RPMI7951 (cell line): Measurements from ENCODE around the gene CUX1. TPM values are rescaled to one million over a fixed set of nuclear protein-coding genes. Genes with fewer than 3 reads are reported as not detected.
"Not testable (repeated sequence)": the region's sequence is repeated elsewhere in the genome, so short reads cannot be mapped to it uniquely, and the experiment has no call there.

ENCODE experiments used
- DNase-seq: peaks from one replicate; pipeline ENCODE4 v3.0.0-alpha.2; 2012; ENCODE audit warnings: low read depth
- total RNA-seq: library from RNA; depleted of rRNA; stranded (reverse); fragments of >200 nt; shearing (Covaris generic); gene quantifications from 2 replicates; pipeline ENCODE4 v1.2.3, GENCODE V29; 2014

The CUX1 gene
- total RNA-seq, 1 experiment from 2014 or later = 28.6 TPM

GRCh38 chr7:101823096-101823495 lies 5.7 kb downstream of the CUX1 start:
- no peak for DNase-seq

GRCh38 chr7:101823596-101823995 lies 6.2 kb downstream of the CUX1 start:
- DNase-seq = no peak

- no peak for DNase-seq
Observed at GRCh38 chr7:101824440-101824839, 7.0 kb downstream of the CUX1 start.

DNA sequence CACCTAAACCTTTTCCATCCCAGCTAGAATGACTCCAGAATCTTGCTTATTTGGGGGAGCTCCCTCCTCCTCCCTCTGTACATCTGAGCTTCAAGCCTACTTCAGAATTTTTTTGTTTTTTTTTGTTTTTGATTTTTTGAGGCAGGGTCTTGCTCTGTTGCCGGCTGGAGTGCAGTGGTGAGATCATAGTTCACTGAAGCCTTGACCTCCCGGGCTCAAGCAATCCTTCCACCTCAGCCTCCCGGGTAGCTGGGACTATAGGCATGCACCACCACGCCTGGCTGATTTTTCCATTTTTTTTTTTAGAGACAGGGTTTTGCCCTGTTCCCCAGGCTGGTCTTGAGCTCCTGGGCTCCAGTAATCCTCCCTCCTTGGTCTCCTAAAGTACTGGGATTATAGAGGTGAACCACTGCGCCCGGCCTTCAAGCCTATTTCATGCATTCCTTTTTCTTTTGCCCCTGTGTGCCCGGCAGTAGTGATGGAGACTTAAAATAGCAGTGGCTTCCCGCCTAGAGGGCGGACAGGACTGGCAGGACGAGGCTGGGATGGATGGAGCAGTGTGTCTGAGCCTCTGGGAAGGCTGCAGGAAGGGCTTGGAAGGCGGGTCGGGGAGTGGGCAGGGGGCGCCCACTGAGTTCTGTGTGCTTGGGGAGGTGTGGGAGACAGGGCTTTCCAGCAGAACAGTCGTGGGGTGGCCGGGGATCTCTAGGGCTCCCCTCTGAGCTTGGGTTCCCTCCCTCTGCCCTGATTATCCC lies 8.8 kb downstream of the CUX1 start:
- no peak for DNase-seq

DNA sequence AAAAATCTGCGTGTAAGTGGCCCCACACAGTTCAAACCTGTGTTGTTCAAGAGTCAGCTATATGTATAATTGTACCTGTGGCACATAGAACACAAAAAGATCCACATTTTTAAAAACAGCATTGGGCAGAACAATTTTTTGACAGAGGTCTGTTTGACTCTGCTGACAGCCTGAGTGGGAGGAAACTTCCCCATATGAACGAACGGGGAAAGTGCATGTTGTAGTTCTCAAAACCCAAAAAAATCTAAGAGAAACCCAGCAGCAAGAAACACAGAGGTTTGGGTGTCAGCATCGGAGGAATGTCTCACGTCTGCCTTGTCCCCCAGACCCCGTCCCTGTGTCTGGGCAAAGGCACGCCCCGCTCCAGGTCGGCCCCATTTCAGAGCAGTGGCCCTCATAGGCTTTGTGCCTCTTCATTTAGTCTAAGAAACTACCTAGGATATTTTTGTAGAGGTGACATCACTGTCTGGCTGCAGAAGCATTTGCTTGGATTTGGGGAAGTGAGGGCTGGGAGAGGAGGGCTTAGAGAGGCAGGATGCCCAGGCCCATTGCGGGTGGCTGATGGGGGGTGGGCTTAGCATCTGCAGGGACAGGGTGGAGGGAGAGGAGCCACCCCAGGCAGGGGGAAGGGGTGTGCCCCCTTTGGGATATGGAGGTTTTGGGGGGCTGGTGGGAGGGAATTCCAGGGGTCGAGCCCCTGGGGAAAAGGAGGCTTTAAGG lies 11.0 kb downstream of the CUX1 start:
- no peak for DNase-seq

DNA sequence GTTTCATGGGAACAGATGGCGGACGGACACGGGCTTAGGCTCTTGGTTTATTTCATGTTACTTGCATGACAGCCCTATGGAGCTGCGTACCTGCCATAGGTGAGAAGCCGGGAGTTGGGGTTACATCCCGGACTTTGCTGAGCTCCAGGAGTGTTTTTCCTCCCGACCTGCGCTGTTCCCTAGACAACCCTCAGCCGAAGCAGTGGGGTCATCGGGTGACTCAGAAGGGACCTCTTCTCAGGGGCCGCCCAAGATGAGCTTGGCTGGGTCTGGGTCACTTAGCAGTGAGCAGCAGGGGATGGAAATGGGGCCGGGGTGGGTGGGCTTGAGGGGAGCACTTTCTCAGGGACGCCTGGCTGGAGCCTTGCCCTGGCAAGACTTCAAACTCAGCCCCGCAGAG lies 11.9 kb downstream of the CUX1 start:
- no peak for DNase-seq

GRCh38 chr7:101829821-101830220 lies 12.4 kb downstream of the CUX1 start:
- no peak for DNase-seq

DNA sequence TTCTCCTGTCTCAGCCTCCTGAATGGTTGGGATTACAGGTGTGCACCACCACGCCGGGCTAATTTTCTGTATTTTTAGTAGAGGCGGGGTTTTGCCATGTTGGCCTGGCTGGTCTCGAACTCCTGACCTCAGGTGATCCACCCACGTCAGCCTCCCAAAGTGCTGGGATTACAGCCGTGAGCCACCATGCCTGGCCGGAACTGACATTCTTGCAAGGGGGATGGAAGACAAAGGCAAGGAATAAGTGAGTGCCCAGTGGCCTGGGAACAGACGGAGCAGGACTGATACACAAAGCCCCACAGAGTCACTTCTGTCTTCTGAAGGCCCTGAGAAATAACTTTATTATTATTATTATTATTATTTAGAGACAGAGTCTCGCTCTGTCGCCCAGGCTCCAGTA lies 14.0 kb downstream of the CUX1 start:
- DNase-seq = not testable (repeated sequence)

GRCh38 chr7:101832205-101832631 lies 14.8 kb downstream of the CUX1 start:
- DNase-seq = no peak

DNA sequence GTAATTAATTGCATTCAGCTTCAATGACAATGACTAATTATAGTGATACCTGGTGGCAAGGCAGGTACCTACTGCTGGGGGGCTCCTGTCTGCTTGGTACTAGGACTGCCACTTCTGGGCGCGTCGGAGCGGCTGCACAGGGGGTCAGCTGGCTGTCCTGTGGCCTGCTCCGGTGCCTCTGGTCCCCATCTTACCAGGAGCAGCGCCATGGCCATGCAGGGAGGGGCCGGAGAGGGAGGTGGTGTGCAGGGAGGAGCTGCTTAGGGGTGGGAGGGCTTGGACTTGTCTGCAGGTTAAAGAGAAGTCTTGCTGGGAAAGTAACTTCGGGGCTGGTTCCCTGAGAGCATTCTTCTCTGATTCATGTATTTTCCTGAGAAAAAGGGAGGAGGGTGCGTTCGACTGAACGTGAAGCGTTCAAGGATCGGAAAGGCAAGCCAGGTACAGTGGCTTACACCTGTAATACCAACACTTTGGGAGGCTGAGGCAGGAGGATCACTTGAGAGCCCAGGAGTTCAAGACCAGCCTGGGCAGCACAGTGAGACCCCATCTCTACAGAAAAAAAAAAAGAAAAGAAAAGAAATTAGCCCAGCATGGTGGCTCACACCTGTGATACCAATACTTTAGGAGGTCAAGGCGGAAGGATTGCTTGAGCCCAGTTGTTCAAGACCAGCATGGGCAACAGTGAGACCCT lies 15.4 kb downstream of the CUX1 start:
- no peak for DNase-seq

DNA sequence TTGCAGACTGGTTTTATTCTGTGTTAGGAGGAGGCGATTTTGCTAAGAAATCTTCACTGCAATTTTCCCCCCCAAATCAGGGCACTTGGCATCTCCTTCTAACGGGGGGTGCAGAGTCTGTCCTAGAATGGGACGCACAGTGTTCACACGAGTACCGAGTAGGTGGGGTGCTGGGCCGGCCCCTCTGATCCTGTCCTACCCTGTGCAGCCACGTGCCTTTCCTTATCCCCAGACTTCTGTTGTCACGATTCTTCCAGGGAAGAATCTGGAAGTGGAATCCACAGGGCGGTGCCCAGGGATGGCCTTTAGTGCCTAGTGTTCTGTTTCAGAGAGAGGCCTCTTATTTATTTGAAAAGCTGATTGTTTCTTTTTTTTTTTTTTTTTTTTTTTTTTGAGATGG lies 16.4 kb downstream of the CUX1 start:
- DNase-seq = no peak

GRCh38 chr7:101835136-101835535 lies 17.7 kb downstream of the CUX1 start:
- DNase-seq = no peak

GRCh38 chr7:101837433-101837832 lies 20.0 kb downstream of the CUX1 start:
- DNase-seq = not testable (repeated sequence)

DNA sequence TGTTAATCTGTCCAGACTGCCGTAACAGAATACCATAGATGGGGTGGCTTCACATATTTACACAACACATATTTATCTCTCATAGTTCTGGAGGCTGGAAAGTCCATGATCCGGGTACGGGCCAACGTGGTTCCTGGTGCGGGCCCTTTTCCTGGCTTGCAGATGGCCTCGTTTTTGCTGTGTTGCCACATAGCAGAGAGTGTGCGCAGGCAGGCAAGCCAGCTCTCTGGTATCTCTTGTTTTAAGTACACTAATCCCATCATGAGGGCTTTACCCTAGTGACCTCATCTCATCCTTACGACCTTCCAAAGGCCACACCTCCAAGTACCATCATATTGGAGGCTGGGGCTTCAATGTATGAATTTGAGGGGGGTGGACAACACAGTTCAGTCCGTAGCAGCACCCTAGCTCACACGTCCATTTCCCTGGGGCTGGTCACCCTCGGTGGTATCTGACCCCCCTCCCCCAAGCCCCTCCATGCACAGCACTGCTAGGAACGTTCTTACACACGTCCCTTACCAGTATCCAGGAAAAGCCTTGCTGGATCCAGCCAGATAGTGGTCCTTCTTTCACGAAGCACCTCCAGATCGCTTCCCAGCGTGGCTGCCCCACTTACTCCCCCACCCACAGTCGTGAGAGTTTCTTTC lies 21.5 kb downstream of the CUX1 start:
- no peak for DNase-seq

DNA sequence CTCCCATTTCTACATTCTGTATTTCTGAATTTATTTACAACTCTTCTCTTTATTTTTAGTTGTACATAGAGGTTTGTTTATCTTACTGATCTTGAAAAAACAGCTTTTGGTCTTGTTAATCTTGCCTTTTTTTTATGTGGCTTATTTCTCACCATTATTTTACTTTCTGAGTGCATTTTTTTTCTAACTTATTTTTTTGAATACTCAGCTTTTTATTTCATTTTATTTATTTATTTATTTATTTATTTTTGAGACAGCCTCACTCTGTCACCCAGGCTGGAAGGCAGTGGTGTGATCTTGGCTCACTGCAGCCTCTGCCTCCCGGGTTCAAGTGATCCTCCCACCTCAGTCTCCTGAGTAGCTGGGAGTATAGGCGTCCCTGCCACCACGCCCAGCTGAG lies 23.9 kb downstream of the CUX1 start:
- DNase-seq = no peak

DNA sequence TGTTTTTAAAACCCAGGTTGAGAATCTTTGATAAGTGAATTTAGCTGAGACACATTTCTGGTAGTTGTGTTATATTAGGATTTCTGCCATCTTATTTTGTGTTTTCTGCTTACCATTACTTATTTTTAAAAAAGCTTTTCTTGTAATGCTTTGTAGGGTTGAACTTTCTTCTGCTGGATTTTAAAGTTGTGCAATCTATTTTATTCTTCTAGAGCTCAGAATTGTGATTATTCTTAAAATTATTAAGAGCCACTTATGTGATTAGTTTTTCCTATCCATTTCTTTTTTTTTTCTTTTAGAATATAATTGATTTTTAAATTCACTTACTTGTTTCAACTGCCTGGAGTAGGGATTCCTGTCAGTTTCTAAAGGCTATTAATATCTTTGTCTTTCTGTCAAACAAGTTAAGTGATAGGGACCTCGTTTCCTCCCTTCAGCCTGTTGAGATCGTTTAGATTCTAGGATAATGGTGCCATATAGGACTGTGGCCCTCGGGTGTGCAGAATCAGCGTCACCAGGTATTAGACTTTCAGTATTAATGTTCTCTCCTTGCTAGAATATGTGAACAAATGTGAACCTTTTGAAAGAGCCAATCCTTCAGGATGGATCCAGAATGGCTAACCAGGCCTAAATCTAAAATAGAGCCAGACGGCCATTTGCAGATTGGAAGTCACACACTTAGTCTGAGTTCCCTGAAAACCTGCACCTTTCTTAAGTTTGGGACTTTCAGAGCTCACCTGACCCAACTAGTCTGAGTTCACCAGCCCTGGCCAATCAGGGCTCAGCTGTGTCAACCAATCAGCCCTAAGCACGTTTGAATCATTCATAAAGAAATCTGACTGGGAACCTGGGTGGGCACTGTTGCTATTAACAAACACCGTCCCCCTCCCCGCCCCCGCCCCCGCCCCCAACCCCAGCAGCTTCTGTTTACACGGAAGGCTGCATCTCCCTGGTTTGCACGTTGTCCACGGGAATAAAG lies 26.2 kb downstream of the CUX1 start:
- no peak for DNase-seq

DNA sequence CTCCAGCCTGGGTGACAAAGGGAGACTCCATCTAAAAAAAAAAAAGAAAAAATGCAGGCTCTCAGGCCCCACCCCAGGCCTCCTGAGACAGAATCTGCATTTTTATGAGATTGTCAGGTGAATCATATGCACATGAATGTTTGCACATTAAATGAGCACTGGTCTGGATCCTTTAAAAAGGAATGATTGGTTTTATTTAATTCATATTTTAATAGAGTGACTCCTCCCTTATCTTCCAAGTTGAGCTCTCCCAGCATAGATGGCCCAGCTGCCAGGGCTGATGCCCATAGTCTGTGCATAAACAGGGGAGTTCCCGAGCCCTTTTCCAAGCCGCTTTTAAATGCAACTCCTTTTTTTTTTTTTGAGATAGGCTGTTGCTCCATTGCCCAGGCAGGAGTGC lies 28.5 kb downstream of the CUX1 start:
- DNase-seq = no peak

GRCh38 chr7:101846800-101847538 lies 29.5 kb downstream of the CUX1 start:
- DNase-seq = no peak

- DNase-seq = peak; percentile 53
Observed at GRCh38 chr7:101848208-101848951, 31.0 kb downstream of the CUX1 start.

DNA sequence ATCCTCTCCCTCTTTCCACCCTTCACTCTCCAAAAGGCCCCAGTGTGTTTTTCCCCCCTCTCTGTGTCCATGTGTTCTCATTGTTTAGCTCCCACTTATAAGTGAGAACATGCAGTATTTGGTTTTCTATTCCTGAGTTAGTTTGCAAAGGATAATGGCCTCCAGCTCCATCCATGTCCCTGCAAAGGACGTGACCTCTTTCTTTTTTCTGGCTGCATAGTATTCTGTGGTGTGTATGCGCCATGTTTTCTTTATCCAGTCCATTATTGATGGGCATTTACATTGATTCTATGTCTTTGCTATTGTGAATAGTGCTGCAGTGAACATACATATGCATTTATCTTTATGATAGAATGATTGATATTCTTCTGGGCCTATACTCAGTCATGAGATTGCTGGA lies 31.9 kb downstream of the CUX1 start:
- not testable (repeated sequence) for DNase-seq
